HepG2 (cell line): Measurements from ENCODE around the gene ANKRD18B.
"Not testable (repeated sequence)": the region's sequence is repeated elsewhere in the genome, so short reads cannot be mapped to it uniquely, and the experiment has no call there.

ENCODE experiments used
- CEBPZ ChIP-seq: IDR thresholded peaks from 2 replicates; pipeline ENCODE4 v1.6.1; 2012; ENCODE audit warnings: low read length, improper control_type of control experiment
- PHF8 ChIP-seq: sonication (generic); formaldehyde crosslinking; IDR thresholded peaks from 2 replicates; pipeline ENCODE4 v1.5.0; 2020; ENCODE audit warnings: missing genetic modification reagents

DNA sequence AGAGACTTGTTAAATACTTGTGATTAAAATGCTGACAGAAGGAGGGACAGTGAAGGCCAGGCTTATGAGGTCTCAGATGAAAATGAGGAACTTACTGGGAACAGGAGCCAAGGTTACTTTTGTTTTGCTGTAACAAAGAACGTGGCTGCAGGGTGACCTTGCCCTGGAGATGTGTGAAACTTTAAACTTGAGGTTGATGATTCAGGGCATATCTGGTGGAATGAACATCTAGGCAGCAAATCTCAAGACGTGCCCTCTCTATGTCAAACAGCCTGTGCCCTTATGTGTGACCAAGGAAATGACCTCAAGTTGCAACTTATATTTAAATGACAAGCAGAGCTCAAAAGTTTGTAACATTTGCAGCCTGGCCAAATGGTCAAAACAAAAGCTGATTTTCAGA lies 58.6 kb downstream of the ANKRD18B start:
- TF ChIP-seq PHF8 (CRISPR knock-in tag); CEBPZ: not testable (repeated sequence)
